Limb (tissue), 2 donors: Measurements from ENCODE around the gene CDKAL1.

Experiments used
- DNase-seq, 2 donors: peaks; one replicate each; pipeline ENCODE4 v3.0.0-alpha.2; 2016; ENCODE audit errors: extremely low spot score in 2 of 2

The CDKAL1 gene

DNA sequence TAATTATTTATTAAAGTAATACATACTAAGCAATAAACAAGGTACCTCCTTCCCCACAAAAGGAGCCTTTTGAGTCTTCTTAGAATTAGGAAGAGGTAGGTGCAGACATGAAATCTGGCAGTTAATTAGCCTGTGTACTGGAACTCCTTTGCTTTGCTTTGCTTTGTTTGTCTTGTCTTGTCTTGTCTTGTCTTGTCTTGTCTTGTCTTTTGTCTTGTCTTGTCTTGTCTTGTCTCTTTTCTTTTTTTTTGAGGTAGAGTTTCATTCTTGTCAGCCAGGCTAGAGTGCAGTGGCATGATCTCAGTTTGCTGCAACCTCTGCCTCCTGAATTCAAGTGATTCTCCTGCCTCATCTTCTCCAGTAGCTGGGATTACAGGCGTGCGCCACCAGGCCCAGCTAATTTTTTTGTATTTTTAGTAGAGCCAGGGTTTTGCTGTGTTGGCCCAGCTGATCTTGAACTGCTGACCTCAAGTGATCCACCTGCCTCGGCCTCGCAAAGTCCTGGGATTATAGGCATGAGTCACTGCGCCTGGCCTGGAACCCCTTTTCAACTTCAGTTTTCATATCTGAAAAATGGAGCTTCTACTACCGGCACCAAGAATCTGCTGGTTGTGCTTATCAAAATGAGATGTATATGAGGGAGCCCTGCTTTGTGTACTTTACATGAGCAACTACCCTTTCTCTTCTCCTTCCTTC is 301.2 kb downstream of the CDKAL1 start:
- no peak for DNase-seq

DNA sequence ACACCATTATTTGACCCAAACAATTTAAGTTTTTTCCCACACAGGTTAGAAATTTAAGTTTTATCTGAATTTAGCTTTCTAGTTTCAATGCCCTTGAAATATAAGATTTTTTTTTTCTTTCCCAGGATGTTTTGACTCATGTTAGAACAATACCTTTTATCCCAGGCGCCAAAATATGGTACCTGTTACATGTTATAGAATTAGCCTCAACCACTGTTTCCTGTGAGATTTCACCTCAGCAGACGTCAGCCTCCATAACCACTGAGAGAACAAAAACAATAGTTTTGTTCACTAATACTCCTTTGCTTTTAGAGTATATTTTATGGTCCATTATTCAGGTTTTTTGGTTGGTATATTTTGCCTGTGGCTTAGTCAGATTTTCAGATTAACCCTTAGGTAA is 302.9 kb downstream of the CDKAL1 start:
- DNase-seq: no peak

DNA sequence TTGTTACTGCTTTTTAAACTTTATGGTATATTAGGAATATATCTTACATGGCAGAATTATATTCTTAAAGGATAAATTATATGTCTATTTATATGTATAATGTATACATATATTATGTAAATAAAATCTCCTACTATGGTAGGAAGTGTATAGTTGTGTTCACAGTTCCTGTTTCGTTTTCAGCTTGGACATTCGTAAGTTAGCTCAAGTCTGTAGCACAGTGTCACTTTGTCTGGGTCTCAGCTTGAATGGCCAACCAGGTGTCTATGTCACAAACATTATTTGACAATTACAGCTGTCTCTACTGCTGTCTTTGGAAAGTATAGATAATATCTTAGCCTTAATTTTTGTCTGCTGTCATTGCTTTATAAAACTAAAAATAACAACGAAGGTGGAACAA is 303.9 kb downstream of the CDKAL1 start:
- no peak for DNase-seq

DNA sequence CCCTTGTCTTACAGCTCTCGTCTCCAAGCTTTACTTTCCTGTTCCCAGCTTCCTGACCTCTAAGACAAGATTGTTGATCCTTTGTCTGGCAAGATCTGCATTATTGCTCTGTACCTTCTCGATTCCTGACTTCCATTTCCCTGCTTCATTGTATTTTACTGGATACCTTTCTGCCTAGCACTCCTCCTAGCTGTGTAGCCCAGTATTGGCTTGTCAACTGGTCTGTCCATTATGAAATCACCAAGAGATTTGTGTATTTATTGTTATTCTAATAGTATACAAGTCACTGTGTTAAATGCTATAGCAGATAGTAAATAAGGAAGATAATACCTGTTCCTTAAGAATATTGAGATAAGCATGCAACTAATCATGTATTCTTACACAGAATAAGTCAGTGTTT is 305.4 kb downstream of the CDKAL1 start:
- DNase-seq: no peak

DNA sequence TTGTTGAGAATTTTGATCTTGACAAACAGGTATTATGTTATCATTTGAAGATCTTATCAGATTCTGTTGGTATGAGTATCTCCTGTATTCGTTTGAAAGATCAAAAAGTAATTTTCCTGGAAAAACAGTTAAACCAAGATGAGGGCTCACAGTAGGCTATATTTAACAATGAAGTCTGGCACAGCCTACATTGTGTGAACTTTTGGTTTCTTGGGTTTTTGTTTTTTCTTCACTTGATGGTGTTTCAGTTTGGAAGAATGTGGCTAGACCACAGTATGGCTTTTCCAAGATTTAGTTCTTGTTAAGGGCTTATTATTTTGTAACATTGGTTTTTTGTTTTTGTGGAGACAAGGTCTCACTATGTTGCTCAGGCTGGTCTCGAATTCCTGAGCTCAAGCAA is 306.4 kb downstream of the CDKAL1 start:
- no peak for DNase-seq

DNA sequence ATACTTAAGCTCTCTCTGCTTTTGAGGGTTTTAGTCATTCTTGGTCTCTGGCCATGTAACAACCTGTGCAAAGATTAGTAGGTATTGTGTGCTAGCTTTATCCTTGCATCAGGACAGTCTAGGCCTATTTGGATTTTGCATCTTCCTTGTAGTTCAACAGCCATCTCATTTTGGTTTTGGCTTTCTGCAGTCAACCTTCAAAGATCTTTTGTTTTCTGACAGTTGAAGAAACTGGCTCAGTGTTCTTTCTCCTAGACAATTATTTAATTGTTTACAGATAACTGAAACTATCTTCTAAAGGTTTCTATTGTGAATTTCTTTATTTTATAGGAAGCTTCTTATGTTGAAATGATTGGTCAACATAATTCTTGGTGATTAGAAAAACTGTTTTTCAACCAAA is 307.5 kb downstream of the CDKAL1 start:
- no peak for DNase-seq

DNA sequence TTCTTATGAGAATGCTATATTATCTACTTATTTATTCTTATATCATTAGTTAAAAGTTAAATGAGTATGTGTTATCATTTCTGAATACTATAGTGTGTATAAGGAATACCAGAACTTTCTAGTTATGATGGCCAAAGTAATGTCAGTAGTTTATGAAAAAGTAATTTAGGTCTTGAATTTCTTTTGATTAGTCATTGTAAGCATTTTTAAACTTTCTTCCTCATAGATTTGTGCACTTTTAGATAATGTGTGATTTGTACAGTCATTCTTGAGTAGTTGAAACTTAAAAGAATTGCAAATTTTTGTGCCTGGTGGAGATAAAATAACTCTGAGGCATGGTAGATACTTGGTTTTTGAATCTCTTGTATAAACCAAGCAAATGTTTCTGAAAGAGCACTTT is 311.3 kb downstream of the CDKAL1 start:
- no peak for DNase-seq

DNA sequence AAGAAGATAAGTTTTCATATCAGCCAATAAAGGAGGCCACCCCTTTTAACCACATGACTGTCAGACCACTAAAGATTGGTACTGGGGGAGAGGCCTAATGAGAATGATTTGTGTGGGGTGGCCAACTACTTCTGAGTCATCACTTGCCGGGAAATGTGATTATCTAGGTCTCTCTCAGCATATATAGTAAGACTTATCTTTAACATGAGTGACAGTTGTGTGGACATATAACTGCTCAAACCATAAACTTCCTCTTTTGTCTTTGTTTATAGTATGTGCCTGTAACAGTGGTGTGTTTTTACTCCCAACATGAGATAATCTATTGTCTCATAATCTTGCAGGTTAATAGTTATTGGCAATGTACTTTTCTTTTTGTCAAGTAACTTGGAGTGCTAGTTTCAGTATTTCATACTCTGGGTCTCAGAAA is 312.4 kb downstream of the CDKAL1 start:
- no peak for DNase-seq

DNA sequence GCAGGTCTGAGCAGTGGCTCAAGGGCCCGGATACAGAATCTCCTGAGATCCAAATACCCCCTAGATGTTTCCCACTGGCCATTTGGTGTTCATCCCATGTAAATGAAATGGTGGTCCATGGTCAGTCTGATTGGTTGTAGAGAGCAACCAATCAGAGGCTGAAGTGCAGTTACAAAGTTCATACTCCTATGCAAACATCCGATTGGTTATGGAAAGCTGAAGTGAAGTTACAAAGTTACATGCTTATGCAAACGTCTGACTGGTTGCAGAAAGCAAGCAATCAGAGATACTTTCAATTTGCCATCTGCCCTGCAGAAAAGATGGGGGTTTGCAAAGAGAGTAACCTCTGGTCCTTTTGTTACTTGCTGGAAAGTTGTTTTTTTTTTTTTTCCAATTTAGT is 313.6 kb downstream of the CDKAL1 start:
- DNase-seq: no peak

DNA sequence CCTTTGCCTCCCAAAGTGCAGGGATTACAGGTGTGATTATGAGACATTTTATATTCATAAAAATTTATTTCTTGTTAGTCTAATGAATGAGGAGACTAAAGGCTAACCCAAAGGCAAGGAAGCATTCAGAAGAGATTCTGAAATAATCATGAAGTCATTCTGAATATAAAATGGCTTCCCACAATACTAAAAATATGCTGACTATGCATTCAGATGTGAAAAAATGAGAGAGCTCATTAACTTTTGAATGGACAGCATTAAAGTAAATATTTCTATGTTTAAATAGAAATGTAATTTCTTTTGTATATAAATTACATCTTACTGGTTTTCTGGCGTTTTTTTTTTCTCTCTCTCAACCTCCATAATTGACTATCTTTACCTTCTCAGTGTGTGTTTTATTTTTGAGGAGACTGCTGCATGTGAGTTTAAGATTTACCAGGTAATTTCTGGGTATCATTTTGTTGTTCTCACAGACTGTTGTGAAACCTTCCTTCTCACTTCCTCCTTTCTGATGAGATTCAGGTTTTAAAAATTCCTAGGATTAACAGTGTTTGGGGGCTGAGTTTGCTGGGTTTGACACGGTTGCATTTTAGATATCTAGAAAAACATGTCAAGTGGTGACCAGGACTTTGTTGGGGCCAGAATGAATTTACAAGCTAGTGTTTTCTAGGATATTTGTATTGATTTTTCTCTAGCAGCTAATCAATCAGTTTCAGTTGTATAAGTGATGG is 316.6 kb downstream of the CDKAL1 start:
- no peak for DNase-seq

DNA sequence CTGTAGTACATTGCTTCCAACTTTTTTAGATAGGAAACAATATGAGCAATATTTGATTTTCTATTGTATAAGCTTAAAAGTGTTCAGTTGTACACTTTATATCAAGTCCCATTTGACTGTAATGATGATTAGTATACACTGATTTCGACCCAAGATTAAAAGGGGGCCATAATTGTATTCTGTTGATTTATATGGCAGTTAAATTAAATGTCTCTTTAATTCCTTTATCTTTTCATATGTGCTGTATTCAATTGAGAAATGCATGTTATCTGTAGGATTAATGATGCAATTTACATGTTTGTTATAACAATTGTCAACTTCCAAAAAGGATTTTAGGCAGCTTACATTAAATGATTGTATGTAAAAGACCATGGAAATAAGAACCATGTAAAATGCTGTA is 317.5 kb downstream of the CDKAL1 start:
- no peak for DNase-seq

DNA sequence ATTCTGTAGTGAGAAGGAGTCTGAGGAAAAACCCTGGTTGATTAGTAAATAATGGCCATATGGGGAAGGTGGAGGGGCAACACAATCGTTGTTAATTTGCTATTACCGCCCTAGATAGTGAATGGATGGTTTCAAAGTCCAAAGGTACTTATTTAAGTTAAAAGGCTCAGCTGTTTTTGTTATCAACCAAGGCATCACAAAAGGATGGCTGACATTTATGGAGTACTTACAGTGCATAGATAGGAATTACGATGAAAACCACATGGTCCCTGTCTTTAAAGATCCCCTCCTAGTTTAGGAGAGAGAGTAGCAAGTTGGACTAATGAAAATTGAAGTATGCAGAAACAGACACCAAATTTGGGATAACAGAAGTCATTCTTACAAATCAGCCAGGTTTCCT is 319.6 kb downstream of the CDKAL1 start:
- no peak for DNase-seq

DNA sequence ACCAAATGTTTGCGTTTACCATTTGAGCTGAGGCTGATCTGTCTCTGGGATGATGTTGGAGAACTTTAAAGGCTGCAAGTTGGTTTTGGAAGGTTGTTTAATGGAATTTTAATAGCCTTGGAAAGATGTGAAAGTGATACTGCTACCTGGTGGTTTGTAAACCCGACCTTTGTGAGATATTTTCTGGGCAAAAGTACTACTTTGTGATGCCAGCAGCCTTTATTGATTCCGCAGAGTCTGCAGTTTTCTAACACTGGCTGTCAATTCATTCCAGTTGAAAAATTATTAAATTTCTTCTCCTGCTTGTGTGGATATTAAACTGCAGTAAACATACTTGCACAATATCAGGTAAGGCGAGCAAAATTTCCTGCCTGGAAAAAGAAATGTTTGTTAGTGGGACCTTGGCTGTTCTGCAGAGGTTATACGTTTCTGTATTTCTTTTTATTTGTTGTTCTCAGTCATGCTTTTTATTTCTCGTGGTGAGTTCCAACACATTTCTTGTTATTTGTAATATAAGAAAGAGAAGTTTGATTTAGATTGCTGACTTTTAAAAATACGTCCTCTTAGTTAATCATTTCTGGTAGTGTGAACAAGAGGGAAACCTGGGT is 322.5 kb downstream of the CDKAL1 start:
- DNase-seq: no peak

DNA sequence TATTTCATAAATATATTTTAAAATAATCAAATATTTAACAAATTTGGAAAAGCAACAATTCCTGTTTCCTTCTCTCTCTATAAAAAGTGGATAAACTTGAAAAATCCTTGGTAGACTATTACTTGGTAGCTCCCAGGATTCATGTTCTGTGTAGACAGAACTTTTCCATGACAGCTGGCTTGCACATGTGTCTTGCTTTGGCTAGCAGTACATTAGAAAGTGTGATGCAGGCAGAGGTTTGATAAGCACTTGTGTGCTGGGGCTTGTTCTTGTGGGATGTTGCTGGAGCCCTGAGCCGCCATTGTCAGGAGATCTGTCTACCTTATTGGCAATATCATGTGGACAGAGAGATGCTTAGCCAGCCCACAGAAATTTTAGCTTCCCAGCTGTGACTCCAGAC is 327.2 kb downstream of the CDKAL1 start:
- no peak for DNase-seq

DNA sequence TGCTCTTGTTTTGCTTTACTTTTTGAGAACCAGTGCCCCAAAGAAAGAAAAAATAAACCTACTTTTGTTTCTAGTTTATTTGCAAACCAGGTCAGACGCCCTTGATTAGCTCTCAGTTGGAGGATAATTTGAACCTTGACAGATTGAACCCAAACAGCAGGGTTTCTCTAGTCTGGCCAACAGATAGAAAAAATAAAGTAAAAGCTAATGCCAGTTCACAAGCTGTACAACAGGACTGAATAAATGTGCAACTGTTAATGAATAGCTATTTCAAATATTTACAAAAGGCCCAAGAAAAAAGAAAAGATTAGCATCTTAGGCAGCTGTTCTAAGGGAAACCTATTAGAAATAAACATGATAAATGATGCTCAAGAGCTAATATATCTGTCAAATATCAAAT is 331.8 kb downstream of the CDKAL1 start:
- no peak for DNase-seq

DNA sequence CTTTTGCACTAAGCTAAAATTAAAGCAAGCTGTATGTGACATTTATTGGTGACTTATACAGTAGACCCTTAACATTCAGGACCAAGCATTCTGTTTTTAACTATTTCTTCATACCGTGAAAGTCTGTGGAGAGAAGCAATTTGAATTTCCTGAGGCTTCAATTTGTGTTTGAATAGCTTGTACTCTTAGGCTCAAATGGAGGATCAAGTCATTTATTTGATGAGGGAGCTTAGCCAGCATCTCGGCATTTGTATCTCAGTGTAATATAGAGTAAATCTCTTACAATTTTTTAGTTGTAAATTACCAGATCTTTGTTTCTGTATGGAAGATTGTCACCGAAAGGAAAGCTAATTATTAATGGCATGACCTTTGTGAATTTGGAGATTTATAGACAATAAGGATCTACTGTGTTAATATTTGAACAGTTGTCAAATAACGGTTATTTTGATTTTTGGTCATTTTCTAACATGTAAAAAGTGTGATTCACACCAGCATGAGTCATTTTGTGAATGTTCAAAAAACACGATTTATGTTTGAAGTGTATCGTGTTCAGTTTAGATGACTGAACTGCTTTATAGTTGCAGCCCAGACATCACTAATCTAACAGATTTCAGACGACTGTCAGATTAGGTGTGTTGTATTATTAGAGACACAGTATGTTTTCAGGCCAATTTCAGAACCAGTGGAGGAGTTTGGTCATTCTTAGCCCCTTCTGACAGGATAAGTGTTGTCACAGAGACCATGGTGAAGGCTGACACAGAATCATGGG is 332.9 kb downstream of the CDKAL1 start:
- no peak for DNase-seq

DNA sequence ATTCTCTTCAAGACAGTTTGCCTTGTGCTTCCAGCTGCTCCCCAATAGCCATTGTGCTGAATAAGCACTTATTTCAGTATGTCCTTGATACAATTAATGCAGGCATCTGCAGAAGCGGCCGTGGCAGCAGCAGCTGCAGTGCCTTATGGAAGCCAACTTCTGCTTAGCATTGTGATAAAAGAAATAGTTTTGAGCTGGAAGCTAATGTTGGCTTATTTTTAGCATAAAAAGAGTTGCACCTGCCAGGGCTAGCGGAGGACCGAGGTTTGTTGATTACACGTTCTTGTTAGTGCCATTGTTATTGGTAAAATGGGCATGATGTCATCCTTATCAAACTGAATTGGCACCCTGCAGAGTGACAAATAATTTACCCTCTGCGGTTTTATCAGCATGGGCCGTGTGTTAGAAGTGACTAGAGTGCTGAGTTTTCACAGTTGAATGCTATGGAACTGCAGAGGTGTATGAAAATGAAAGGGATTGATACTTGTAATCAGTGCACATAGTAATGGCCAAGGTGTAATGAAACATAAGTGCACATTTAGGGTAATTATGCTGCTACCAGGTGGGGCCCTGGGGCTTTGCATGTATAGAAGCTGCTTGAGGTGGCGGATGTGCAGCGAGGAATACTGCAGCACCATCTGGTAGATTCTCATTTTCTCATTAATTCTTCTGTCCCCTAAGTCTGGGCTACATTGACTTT is 334.3 kb downstream of the CDKAL1 start:
- peak; percentile 30 to 48 for DNase-seq

DNA sequence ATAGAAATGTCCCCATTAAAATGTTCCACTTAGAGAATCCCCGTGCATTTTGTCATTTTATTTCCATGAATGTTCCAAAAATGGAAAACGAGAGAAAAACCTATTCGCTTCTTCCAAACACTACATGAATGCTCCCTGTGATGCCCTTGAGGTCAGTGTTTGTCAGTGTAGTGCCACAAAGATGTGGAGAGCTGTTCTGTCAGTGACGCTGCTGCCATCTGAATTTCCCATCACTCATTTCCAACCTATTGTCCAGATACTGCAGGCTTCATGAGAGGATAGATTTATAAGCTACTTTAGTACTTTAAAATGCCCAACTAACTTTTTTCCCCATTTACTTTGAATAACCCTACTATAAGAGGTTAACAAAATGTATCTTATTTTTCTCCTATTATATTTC is 335.8 kb downstream of the CDKAL1 start:
- DNase-seq: no peak

DNA sequence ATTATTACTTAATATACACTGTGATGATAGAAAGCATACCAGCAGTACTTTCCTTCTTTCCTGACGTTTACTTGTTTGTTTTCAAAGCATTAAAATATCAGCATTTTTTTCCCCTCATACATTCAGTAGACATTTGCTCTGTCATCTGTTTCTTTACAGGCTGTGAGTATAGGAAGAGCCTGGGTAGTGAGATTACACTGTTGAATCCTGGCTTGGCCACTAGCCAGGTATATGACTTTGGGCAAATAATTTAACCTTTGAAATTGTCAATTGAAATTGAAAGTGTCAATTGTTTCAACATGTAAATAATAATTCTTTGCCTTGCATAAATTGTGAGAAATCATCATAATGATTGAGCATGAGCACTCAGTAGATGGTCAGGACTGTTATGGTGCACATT is 336.2 kb downstream of the CDKAL1 start:
- DNase-seq: no peak

DNA sequence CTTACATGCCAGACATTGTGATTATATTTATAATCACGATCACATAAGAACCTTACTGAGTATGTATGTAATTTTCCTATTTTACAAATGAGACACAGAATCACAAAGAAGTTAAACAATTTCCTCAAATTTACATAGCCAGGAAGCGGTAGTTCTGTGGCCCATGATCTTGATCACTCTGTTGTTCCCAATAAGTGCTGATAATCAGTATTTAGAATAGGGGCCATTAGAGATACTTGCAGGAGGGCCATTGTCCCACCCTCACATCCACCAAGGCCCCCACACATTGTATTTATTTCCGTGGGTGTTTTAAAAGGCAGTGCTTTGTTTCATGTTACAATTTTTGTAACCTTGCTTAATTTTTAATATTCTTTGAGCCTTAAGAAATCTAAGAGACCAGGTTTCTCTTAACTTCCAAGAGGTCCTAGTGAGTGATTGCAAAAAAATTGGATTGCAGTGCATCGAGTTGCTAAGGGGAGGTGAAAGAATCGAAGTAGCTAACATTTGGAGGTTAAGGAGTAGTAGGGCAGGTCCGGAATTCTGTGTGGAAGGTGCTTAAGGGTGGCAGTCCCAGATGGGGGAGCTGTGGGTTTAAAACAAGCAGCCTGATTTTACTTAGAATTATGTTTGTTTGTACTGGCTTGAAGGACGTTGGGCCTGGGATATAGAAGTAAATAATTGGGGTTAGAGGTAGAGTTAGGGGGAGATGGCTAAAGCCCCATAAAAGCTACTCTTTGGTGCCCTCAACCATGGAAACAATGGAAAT is 339.4 kb downstream of the CDKAL1 start:
- DNase-seq: no peak
